Trophoblast cell (in vitro differentiated cells and primary cell): ENCODE measurements around the gene PCNT.

Experiments used
- DNase-seq, 2 donors: peaks; one replicate each; pipeline ENCODE4 v3.0.0-alpha.2; 2016
- H2AFZ ChIP-seq: 2 replicates; pipeline ENCODE4 v1.6.1; 2013; ENCODE audit warnings: low read length, moderate library complexity, mild to moderate bottlenecking; ENCODE audit not compliant: insufficient read depth, poor library complexity
- H2AK5ac ChIP-seq: 2 replicates; pipeline ENCODE4 v1.6.1; 2013; ENCODE audit warnings: mild to moderate bottlenecking, low read length
- H2BK120ac ChIP-seq: 2 replicates; pipeline ENCODE4 v1.6.1; 2013; ENCODE audit warnings: low read length, mild to moderate bottlenecking, moderate library complexity; ENCODE audit not compliant: insufficient read depth, poor library complexity
- H2BK12ac ChIP-seq: 2 replicates; pipeline ENCODE4 v1.6.1; 2013; ENCODE audit warnings: mild to moderate bottlenecking, low read length, moderate library complexity
- H2BK5ac ChIP-seq: 2 replicates; pipeline ENCODE4 v1.6.1; 2013; ENCODE audit warnings: low read length, low read depth, moderate library complexity, mild to moderate bottlenecking; ENCODE audit not compliant: poor library complexity
- H3K14ac ChIP-seq: 2 replicates; pipeline ENCODE4 v1.6.1; 2013; ENCODE audit warnings: mild to moderate bottlenecking, low read length
- H3K18ac ChIP-seq: 2 replicates; pipeline ENCODE4 v1.6.1; 2013; ENCODE audit warnings: mild to moderate bottlenecking, low read length
- H3K23ac ChIP-seq: 2 replicates; pipeline ENCODE4 v1.6.1; 2013; ENCODE audit warnings: low read length
- H3K27ac ChIP-seq: 2 replicates; pipeline ENCODE4 v1.5.1; 2013; ENCODE audit warnings: low read depth, mild to moderate bottlenecking, inconsistent platforms, low read length, moderate library complexity
- H3K27me3 ChIP-seq: 2 replicates; pipeline ENCODE4 v1.6.1; 2013; ENCODE audit warnings: inconsistent platforms, mild to moderate bottlenecking, low read length, moderate library complexity; ENCODE audit not compliant: insufficient read depth
- H3K36me3 ChIP-seq, 2 experiments: 1 replicate in 1 of 2; 2 replicates in 1 of 2; pipeline ENCODE4 v1.6.1; 2013; ENCODE audit warnings: low read length in 2 of 2, mild to moderate bottlenecking in 2 of 2, moderate library complexity in 1 of 2; ENCODE audit not compliant: insufficient read depth in 2 of 2, control insufficient read depth in 1 of 2
- H3K4ac ChIP-seq: 2 replicates; pipeline ENCODE4 v1.6.1; 2013; ENCODE audit warnings: low read depth, mild to moderate bottlenecking, low read length, moderate library complexity
- H3K4me1 ChIP-seq, 2 experiments: 1 replicate in 1 of 2; 2 replicates in 1 of 2; pipeline ENCODE4 v1.6.1; 2013; ENCODE audit warnings: low read length in 2 of 2, mild to moderate bottlenecking in 2 of 2, moderate library complexity in 1 of 2; ENCODE audit not compliant: insufficient read depth in 2 of 2, control insufficient read depth in 1 of 2
- H3K4me2 ChIP-seq: 2 replicates; pipeline ENCODE4 v1.6.1; 2013; ENCODE audit warnings: inconsistent platforms, mild to moderate bottlenecking, low read length, moderate library complexity
- H3K4me3 ChIP-seq: 2 replicates; pipeline ENCODE4 v1.5.1; 2013; ENCODE audit warnings: mild to moderate bottlenecking, low read depth, low read length, inconsistent platforms
- H3K79me1 ChIP-seq: one replicate; pipeline ENCODE4 v1.6.1; 2013; ENCODE audit warnings: low read length
- H3K79me2 ChIP-seq: 2 replicates; pipeline ENCODE4 v1.6.1; 2013; ENCODE audit warnings: low read length, mild to moderate bottlenecking; ENCODE audit not compliant: control insufficient read depth, insufficient read depth, poor library complexity
- H3K9ac ChIP-seq: 2 replicates; pipeline ENCODE4 v1.6.1; 2013; ENCODE audit warnings: mild to moderate bottlenecking, low read length
- H3K9me3 ChIP-seq: 2 replicates; pipeline ENCODE4 v1.6.1; 2013; ENCODE audit warnings: low read depth, mild to moderate bottlenecking, control low read depth, inconsistent platforms, low read length; ENCODE audit not compliant: insufficient read depth
- H4K12ac ChIP-seq: 2 replicates; pipeline ENCODE4 v1.6.1; 2013; ENCODE audit warnings: low read depth, mild to moderate bottlenecking, low read length, moderate library complexity
- H4K8ac ChIP-seq: 2 replicates; pipeline ENCODE4 v1.6.1; 2013; ENCODE audit warnings: low read depth, mild to moderate bottlenecking, low read length, moderate library complexity
- H4K91ac ChIP-seq: one replicate; pipeline ENCODE4 v1.6.1; 2013; ENCODE audit warnings: low read depth, mild to moderate bottlenecking, low read length, moderate library complexity
- WGBS: extraction: QIAGEN DNeasy Blood & Tissue Kit; methylation state at CpG from one replicate; pipeline ENCODE4 v1.1.7; 2013; ENCODE audit warnings: missing lambda C conversion rate; ENCODE audit not compliant: insufficient read length, insufficient coverage; ENCODE audit errors: extremely low coverage; 5-methylcytosine and 5-hydroxymethylcytosine counted together

Gene PCNT

DNA sequence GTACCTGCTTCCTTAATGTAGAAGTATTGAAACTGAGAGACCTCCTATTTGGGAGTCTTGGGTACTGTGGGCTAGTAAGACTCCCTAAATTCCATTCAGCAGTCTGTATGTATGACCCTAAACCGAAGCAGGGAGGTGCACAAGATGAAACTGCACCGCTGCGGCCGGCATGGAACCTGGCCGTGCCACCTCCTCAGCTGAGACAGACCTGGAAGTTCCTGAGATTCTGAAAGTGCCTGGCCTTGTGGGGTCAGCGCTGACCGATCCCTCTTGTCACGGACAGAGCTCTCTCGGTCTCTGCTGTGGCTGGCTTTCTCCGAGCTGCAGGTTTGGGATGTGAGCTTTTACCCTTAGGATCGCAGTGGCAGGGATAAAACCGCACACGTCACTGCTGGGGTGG lies 27.0 kb downstream of the PCNT start:
- no peak for DNase-seq
- Histone ChIP-seq H3K4ac (no peak overlapping the region), H3K27me3 (no peaks in the 10 kb centered on the region), H3K79me2 (no peaks in the 10 kb centered on the region), H3K23ac (no peak overlapping the region), H4K12ac (no peak overlapping the region), H3K79me1 (no peaks in the 10 kb centered on the region), H2BK120ac (no peak overlapping the region), H3K4me1 (peaks cover 0 to 2% of the 10 kb centered on the region in 2 experiments), H3K9me3 (peaks cover 4% of the 10 kb centered on the region), H3K36me3 (peaks cover 84 to 89% of the 10 kb centered on the region in 2 experiments), H2AFZ (no peak overlapping the region), H3K4me2 (no peak overlapping the region), H4K91ac (no peak overlapping the region), H2AK5ac (no peak overlapping the region), H3K9ac (no peak overlapping the region), H3K18ac (no peak overlapping the region), H3K14ac (no peak overlapping the region), H4K8ac (no peak overlapping the region), H3K4me3 (no peak overlapping the region), H3K27ac (no peak overlapping the region), H2BK12ac (no peak overlapping the region), H2BK5ac (no peak overlapping the region)
- no CpG with 5 or more reads among the region's 13 CpGs for WGBS

DNA sequence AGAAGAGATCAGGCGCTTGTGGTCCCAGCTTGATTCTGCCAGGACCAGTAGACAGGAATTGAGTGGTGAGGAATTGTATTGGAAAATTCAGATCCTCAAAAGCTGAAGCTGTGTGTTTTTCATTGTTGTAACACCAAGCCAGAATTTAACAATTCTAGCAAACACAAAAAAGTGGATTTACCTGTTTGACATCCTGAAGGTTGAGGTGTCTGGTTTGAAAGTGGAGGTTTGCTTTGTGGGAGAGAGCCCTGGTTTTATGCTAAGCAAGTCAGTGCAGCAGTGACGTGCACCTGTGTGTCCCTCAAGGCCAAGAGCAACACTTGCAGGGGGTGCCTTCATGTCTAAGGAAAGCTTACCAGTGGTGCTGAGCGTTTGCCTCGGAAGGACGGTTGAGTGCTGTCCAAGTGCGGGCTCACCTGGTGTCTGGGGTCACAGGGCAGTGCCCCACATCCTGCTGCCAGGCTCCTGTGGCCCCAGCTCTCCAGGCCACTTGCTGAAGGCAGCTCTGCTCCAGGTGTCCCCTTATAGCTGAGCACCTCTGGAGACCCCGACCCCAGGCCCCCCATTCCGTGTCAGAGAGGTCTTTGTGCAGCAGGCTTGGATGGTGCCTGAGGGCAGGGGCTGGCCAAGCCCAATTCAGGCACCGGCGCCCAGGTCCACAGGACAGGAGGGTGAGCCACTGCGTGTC lies 27.7 kb downstream of the PCNT start:
- Histone ChIP-seq H3K4me2 (no peak overlapping the region), H4K91ac (no peak overlapping the region), H3K27me3 (no peaks in the 10 kb centered on the region), H3K9me3 (peaks cover 4% of the 10 kb centered on the region), H3K14ac (no peak overlapping the region), H3K4me1 (peaks cover 0 to 2% of the 10 kb centered on the region in 2 experiments), H3K4ac (no peak overlapping the region), H2AK5ac (no peak overlapping the region), H3K18ac (no peak overlapping the region), H3K79me1 (no peaks in the 10 kb centered on the region), H2BK12ac (no peak overlapping the region), H3K23ac (no peak overlapping the region), H3K4me3 (no peak overlapping the region), H3K36me3 (peaks cover 84 to 89% of the 10 kb centered on the region in 2 experiments), H4K12ac (no peak overlapping the region), H2AFZ (no peak overlapping the region), H2BK120ac (no peak overlapping the region), H3K9ac (no peak overlapping the region), H3K79me2 (no peaks in the 10 kb centered on the region), H2BK5ac (no peak overlapping the region), H3K27ac (no peak overlapping the region), H4K8ac (no peak overlapping the region)
- no CpG with 5 or more reads among the region's 11 CpGs for WGBS
- DNase-seq = no peak

DNA sequence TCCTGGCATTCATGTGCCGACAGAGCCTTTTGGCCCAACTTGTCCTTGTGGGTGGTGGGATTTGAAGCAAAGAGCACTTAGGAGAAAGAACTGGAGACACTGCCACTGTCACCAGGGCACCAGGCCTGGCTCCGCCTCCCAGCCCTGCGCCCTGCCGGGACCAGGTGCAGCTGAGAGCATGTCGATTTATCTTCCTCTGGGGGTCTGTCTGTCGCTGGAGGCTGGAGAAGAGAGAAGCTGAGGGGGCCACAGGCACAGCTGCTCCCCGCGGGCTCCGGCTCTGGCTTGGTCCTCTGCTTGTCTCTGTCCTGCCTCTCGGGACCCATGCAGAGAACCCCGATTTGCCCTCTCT lies 28.2 kb downstream of the PCNT start:
- H3K27ac ChIP-seq = no peak overlapping the region
- no peak overlapping the region for H2BK12ac ChIP-seq
- WGBS = no CpG with 5 or more reads among the region's 11 CpGs

DNA sequence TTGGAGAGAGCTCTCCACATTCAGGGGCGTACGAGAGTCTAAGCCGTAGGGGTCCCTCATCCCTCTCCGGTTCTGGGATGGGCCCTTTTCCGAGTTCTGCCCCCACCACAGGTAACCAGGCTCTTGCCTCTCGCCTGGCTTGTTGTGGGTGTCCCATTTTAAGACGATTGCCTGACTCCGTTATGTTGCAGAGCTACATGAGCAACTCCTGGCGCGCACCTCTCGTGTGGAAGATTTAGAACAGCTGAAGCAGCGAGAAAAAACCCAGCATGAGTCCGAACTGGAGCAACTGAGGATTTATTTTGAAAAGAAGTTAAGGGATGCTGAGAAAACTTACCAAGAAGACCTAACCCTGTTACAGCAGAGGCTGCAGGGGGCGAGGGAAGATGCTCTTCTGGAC lies 29.0 kb downstream of the PCNT start:
- Histone ChIP-seq H3K27me3 (no peaks in the 10 kb centered on the region), H2BK120ac (no peak overlapping the region), H3K23ac (no peak overlapping the region), H4K91ac (no peak overlapping the region), H3K79me1 (no peaks in the 10 kb centered on the region), H3K4me3 (no peak overlapping the region), H2AK5ac (no peak overlapping the region), H3K36me3 (peaks cover 83 to 89% of the 10 kb centered on the region in 2 experiments), H4K8ac (no peak overlapping the region), H3K14ac (no peak overlapping the region), H3K9ac (no peak overlapping the region), H2AFZ (no peak overlapping the region), H2BK5ac (no peak overlapping the region), H3K4me1 (peaks cover 0 to 2% of the 10 kb centered on the region in 2 experiments), H3K27ac (no peak overlapping the region), H2BK12ac (no peak overlapping the region), H4K12ac (no peak overlapping the region), H3K9me3 (peaks cover 4% of the 10 kb centered on the region), H3K18ac (no peak overlapping the region), H3K4me2 (no peak overlapping the region), H3K79me2 (no peaks in the 10 kb centered on the region), H3K4ac (no peak overlapping the region)
- no peak for DNase-seq
- no CpG with 5 or more reads among the region's 14 CpGs for WGBS

More for the DNA sequence above, 28.2 kb downstream of the PCNT start:
- Histone ChIP-seq H3K36me3 (peaks cover 84 to 89% of the 10 kb centered on the region in 2 experiments), H2AK5ac (no peak overlapping the region), H3K79me1 (no peaks in the 10 kb centered on the region), H4K91ac (no peak overlapping the region), H3K9ac (no peak overlapping the region), H3K79me2 (no peaks in the 10 kb centered on the region), H3K14ac (no peak overlapping the region), H2AFZ (no peak overlapping the region), H3K4me2 (no peak overlapping the region), H3K4me3 (no peak overlapping the region), H4K12ac (no peak overlapping the region), H4K8ac (no peak overlapping the region), H2BK120ac (no peak overlapping the region), H3K9me3 (peaks cover 4% of the 10 kb centered on the region), H3K18ac (no peak overlapping the region), H3K23ac (no peak overlapping the region), H3K4ac (no peak overlapping the region), H3K27me3 (no peaks in the 10 kb centered on the region), H2BK5ac (no peak overlapping the region), H3K4me1 (peaks cover 0 to 2% of the 10 kb centered on the region in 2 experiments)
- no peak for DNase-seq
